NCI-H2171 treated with DMSO at 0.1 percent for 48 hours (cell line): Measurements from ENCODE around the gene CPOX.
"Not testable (repeated sequence)": the region's sequence is repeated elsewhere in the genome, so short reads cannot be mapped to it uniquely, and the experiment has no call there.

Experiments used
- DNase-seq: peaks from one replicate; lab custom pipeline; 2025; lab: John Stamatoyannopoulos, UW

Gene CPOX

DNA sequence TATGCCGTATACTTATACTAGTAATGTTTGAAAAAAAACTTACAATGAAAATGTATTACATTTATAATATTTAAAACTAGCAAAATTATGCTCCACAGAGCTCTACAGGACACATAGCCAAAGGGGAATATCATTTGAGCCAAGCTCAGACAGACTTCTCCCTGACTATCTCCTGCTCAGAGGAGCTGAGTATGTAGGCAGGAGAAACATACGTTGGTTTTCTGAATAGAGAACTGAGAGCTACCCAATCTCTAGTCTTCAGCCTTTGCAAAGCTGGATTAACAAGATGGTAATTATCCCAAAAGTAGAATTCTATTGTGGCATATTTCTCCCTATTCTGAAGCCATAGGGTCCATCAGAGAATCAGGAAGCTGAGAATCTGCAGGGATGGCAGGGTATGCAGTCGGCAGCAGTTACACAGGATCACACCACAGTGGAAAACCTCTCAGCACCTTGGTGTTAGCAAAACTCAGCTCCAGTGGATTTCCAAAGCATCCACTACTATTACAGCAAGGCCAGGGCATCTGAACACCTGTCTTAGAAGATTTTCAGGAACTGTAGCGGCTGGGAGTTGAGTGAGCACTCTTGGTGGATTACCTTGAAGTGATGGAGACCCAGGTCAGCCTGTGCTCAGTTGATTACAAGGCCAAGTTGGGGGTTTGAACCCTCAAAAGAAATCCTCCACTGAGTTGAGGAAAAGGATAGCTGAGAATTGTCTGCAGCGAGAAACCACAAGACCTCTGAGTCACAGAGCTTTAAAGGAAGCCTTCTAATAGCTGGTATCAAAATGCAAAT, 31.5 kb downstream of the CPOX start:
- DNase-seq, result no peak

- DNase-seq, result no peak
These were observed 32.5 kb downstream of the CPOX start for GRCh38 chr3:98560911-98561310.

- not testable (repeated sequence) for DNase-seq
These were observed 33.6 kb downstream of the CPOX start for GRCh38 chr3:98559769-98560168.

DNA sequence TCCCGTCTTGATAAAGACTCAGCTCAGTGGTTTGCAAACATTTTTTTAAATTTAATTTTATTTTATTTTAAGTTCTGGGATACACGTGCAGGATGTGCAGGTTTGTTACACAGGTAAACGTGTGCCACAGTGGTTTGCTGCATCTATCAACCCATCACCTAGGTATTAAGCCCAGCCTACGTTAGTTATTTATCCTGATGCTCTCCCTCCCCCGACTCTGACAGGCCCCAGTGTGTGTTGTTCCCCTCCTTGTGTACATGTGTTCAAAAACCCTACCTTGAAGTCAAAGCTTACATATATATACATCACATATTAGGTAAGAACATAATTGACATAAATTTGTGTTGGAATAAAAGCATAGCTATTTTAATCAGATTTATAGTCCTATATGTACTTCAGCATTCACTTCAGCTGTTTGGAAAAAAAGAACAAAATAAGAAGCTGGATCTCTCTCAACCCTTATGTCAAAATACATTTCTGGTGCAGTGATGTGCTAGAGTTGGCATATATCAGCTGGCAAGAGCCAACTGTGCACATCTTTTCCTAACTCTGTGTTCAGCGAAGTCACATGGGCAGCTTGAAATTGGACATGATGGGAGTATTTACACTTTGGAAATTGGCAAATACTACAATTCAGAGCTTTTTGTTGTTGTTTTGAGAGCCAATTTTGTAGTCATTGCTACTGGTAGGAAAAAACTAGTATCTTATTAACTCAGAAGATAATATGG, 35.1 kb downstream of the CPOX start:
- no peak for DNase-seq

- no peak for DNase-seq
These were observed 35.9 kb downstream of the CPOX start for GRCh38 chr3:98557324-98558010.

DNA sequence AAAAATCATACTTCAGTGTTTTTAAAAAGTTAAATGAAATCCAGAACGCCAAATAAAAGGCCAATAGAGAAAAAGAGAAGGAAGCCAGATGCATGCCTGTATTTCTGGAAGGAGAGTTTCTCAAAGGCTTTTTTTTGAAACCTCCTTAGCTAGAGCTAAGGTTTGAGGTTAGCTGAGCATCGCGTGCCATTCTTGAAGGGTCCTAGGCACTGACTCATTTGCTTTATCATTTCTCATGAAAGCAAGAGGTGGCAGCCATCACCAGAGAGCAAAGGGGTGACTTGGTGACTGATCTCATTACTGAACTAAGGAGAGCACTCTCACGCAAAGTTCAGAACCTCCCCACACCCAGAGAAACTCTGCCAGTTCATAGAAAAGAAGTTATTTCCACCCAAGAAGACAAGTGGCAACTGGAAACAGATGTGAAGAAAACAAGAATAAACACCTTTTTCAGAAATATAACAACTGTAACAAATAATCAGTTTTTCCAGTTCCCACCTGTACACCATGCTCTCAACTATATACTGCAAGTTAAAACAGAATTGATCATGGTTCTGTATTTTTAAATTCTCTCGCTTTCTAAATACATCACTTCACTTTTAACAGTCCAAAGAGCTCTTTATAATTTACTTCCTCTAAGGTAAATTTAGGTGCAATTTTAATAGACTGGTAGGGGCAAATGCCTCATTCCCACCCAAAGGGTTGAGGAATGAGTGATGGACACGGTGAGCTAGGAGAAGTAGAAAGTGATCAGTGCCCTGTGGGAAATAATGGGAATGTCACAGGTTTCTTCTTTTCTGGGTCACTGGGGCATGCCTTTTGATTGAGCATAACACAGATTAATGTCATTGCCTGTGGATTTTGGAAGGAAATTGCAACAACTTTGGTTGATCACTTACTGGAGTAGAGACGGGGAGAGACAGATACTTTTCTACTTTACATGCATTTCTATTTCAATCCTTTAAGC, 37.0 kb downstream of the CPOX start:
- DNase-seq, result no peak

DNA sequence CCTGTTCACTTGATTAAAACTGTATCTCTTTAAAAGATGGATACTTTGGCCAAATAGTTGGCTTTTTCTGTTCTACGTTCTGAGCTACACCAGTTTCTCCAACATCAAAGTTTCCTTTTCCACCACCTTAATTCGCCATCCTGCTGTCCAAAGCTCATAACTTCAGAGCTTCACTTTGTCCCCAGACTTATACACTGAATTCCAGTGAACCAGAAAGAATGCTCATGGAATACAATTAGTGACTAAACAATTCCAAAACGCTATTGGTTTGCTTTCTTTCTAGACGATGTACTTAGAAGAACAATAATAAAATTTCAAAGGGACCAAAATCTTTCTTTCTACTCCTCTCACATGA, 38.4 kb downstream of the CPOX start:
- no peak for DNase-seq

DNA sequence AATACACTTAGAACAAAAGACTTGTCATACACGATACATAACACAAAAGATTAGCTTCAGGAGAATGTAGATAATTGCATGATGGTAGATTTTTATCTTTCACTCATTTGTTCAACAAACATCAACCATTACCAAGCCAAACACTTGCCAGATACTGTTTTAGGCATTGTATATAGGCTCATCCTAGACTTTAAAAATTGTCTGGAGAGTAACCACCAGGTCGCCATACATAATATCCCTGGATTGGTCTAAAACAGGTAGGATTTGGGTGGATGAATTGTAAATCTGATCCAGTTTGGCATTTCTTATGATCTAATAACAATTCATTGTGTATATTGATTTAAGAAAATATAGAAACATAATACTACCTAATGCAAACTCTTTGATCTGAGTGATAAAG, 38.8 kb downstream of the CPOX start:
- DNase-seq, result no peak

- no peak for DNase-seq
These were observed 39.7 kb downstream of the CPOX start for GRCh38 chr3:98553753-98554152.

GRCh38 chr3:98553021-98553563, 40.3 kb downstream of the CPOX start:
- DNase-seq, result no peak

DNA sequence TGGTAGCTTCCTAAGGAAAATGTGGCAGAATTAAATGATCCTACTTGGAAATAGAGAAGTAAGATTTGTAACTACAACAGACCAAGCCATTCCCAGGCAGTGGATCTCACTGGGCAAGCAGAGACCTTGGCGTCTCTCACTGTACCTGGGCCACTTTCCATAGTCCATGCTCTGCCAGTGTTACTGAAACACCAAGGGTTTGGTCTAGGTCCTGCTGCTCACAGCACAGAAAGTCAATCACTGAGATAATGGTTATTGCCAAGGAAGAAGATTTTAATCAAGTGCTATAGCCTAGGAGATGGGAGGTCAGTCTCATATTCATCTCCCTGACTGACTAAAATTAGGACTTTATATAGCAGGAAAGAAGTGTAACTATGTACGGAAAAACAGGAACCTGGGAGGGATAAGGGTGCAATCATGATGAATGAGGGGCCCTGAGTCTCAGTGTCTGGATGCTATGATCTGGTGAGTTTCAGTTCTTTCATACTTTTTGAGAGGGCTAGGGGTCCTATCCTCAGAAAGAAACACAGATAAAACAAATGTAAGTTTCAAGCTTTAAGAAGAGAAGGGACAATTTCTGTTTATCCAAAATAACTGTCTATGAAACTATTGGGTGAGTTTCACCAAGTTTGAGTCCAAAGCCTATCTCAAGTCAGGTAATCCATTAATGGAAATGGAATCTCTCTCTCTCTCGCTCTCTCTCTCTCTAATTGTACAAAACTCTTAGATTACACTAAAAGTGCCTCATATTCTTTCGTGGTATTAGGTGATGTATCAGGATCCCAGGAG, 41.0 kb downstream of the CPOX start:
- no peak for DNase-seq

DNA sequence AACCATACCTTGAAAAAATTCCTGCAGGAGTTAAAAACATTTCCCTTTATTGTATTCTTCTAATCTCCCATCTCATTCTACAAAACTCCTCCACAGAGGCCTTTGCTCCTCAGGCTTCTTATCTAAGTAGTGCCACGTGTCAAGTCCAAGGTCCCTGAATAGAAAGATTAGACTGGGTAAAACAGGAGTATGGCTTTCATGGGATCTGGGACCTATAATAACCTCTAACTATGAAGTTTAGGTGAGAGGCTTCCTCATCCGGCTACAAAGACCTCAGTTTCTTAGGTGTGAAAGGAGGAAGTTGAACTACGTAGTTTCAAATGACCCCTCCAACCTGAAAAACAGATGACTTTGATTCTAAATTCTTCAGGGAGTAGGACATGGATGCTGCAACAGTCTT, 41.7 kb downstream of the CPOX start:
- DNase-seq, result no peak

DNA sequence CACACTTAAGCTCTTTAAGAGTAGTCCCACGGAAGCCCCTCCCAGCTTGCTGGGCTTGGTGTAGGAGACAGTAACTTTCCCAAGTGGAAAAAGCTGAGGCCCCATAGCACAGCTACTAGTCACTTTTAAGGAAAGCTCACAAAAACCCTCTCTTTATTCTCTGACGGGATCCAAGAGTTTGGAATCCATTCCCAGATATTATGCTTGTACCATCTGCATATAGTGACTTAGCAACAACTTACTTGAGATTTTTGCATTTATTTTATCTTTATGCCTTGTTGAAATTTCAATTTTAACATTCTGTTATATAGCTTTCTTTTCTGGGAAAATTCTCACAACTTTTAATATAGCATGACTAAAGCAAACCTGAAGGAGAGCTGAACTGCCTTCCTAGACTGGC, 42.2 kb downstream of the CPOX start:
- no peak for DNase-seq

GRCh38 chr3:98550833-98551232, 42.6 kb downstream of the CPOX start:
- DNase-seq, result no peak

- DNase-seq, result no peak
These were observed 44.9 kb downstream of the CPOX start for GRCh38 chr3:98548544-98548943.

- DNase-seq, result no peak
These were observed 47.5 kb downstream of the CPOX start for GRCh38 chr3:98545940-98546339.

GRCh38 chr3:98542623-98543022, 50.8 kb downstream of the CPOX start:
- DNase-seq, result no peak

GRCh38 chr3:98541695-98542094, 51.7 kb downstream of the CPOX start:
- no peak for DNase-seq

DNA sequence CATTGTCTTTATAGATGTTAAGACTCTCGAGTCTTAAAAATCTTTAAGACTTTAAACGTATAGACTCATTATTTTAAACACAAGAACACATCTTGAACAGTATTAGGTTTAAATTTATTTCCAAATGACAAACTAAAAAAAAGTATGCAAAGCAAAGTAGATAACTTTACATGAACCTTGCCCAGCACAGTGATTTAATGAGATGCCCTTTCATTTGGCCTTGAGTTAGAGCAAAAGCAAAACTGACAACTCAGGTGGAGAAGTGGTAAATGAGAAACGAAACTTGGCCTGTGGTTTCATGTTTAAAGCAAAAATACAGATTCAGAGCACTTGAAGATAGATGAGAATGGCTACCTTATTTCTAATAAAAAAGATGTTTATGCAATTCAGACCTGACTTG, 53.1 kb downstream of the CPOX start:
- no peak for DNase-seq

DNA sequence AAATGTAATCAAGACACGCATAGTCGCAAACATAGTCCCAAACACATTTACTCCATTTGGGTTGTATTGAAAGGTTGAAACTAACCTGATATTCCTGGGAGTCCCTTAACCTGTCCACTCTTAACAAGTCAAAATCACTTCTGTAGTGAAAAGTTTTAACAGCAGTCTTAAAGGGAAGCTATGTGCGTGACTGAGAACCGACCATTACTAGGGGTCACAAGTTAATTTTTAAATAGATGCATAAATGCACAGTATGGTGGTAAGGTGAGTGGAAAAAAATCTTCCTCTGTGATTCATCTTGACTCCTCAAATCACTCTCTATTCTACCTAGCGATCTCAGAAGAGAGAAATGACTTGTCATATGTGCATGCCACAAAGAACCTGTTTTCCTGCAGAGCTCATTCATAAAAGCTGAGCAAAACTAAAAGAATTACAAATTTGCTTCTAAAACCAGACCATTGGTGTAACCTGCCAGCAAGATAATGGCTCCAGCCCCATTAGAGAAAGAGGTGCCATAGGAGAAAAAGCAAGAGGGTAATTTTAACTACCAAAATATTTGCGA, 56.9 kb downstream of the CPOX start:
- DNase-seq, result no peak

GRCh38 chr3:98534734-98535133, 58.7 kb downstream of the CPOX start:
- DNase-seq, result no peak
